Right atrium auricular region (tissue), 2 donors: ENCODE measurements around the gene UMAD1. TPM values are rescaled to one million over a fixed set of nuclear protein-coding genes. Genes with fewer than 3 reads are reported as not detected.

Source experiments
- DNase-seq: peaks from one replicate; pipeline ENCODE4 v3.0.0-alpha.2; 2019; ENCODE audit warnings: low spot score
- H3K27ac ChIP-seq, 2 donors: fragments of 200-600 bp; sonication (generic); 1 replicate in 1 of 2; 2 replicates in 1 of 2; pipeline ENCODE4 v1.5.1; 2016 to 2019
- H3K27me3 ChIP-seq, 2 donors: fragments of 200-600 bp; sonication (generic); one replicate each; pipeline versions ENCODE4 v1.5.1 to v1.6.0; 2017 to 2019
- H3K36me3 ChIP-seq: fragments of 200-600 bp; sonication (generic); one replicate; pipeline ENCODE4 v1.5.1; 2016
- H3K4me1 ChIP-seq, 2 donors: fragments of 200-600 bp; sonication (generic); one replicate each; pipeline versions ENCODE4 v1.5.1 to v1.6.0; 2017 to 2019
- H3K4me3 ChIP-seq, 2 donors: fragments of 200-600 bp; sonication (generic); 1 replicate in 1 of 2; 2 replicates in 1 of 2; pipeline ENCODE4 v1.5.1; 2017 to 2019; ENCODE audit warnings: mild to moderate bottlenecking in 1 of 2, moderate library complexity in 1 of 2
- H3K9me3 ChIP-seq, 2 donors: fragments of 200-600 bp; sonication (generic); one replicate each; pipeline ENCODE4 v1.5.1; 2019
- total RNA-seq, 2 donors: library from RNA; depleted of rRNA; stranded (reverse); fragments of >200 nt; gene quantifications; one replicate each; pipeline ENCODE4 v1.1.0, GENCODE V29; 2016
- TF ChIP-seq, protein P1 (sequence below), 2 donors: fragments of 200-600 bp; sonication (generic); IDR thresholded peaks; one replicate each; pipeline ENCODE4 v1.5.1; 2019; ENCODE audit warnings: antibody characterized with exemption in 2 of 2

The UMAD1 gene
- total RNA-seq, 2 donors from 2014 or later = 9.2 to 17.7 TPM

GRCh38 chr7:7861211-7861633 lies 220.7 kb downstream of the UMAD1 start:
- peaks cover 0 to 7% of the 10 kb centered on the region in 2 donors for H3K4me1 ChIP-seq
- no peaks in the 10 kb centered on the region for H3K27me3 ChIP-seq
- no peak for DNase-seq
- H3K27ac ChIP-seq = no peak overlapping the region
- H3K36me3 ChIP-seq = no peaks in the 10 kb centered on the region
- no peaks in the 10 kb centered on the region for H3K9me3 ChIP-seq
- TF ChIP-seq, protein P1, sequence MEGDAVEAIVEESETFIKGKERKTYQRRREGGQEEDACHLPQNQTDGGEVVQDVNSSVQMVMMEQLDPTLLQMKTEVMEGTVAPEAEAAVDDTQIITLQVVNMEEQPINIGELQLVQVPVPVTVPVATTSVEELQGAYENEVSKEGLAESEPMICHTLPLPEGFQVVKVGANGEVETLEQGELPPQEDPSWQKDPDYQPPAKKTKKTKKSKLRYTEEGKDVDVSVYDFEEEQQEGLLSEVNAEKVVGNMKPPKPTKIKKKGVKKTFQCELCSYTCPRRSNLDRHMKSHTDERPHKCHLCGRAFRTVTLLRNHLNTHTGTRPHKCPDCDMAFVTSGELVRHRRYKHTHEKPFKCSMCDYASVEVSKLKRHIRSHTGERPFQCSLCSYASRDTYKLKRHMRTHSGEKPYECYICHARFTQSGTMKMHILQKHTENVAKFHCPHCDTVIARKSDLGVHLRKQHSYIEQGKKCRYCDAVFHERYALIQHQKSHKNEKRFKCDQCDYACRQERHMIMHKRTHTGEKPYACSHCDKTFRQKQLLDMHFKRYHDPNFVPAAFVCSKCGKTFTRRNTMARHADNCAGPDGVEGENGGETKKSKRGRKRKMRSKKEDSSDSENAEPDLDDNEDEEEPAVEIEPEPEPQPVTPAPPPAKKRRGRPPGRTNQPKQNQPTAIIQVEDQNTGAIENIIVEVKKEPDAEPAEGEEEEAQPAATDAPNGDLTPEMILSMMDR (IDR thresholded peaks at IDR 0.05) = no peak
- no peak overlapping the region for H3K4me3 ChIP-seq

DNA sequence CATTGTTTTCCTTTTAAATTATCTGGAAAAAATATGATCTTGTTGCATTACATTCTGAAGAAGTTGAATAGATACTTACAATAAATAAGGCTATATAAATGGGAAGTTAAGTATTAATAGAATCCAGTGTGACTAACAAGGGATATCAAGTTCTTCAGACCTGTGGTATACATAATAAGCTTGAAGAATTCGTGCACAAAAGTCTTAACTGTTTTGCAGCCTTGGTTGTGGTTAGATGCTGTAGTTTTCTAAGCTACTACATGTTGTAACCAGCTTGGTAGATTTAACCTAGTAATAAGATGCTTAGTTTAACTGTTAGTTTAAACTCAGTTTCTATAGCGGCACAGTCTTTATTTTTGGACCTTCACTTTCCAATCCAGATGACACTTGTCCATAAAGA lies 221.8 kb downstream of the UMAD1 start:
- no peak for DNase-seq
- TF ChIP-seq, protein P1 (IDR thresholded peaks at IDR 0.05) = no peak
- Histone ChIP-seq H3K36me3 (no peaks in the 10 kb centered on the region), H3K9me3 (no peaks in the 10 kb centered on the region), H3K27me3 (no peaks in the 10 kb centered on the region), H3K4me1 (peaks cover 0 to 7% of the 10 kb centered on the region in 2 donors), H3K4me3 (no peak overlapping the region), H3K27ac (no peak overlapping the region)

DNA sequence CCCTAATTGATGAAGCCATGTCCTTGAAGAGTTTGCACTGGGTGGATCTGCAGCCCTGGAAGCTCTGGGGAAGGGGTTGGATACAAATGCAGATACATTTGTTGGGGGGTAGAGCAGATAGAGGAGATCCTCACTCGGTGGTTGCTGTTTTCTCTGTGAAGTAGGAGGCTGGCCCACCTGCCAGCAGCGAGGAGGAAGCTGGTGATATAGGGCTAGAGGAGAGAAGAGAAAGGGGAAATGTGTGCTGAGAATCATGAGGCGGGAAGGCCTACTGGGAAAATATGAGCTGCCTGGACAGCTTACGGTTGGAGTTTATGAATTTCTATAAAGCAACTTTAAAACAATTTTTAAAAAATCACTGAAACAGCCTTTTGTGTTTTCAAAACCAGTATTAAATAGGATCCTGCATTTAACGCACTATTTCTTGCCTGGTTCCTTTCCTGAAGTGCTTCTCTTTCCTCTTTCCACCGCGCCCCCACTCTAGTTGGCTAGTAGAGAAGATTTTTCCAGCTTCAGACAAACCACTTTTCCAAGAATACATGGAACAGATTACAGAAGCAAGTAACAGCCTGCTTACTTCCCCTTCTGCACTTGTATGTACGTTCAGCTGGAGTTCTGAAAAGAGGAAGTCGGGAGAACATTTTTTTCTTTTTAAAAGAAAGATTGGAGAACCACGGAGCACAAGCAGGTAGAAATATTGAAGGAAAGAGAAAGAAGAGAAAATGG lies 227.5 kb downstream of the UMAD1 start:
- Histone ChIP-seq H3K27ac (peak overlapping the region in 1 of 2 donors; percentile 22), H3K9me3 (no peaks in the 10 kb centered on the region), H3K36me3 (no peaks in the 10 kb centered on the region), H3K27me3 (no peaks in the 10 kb centered on the region), H3K4me3 (no peak overlapping the region), H3K4me1 (peaks cover 0 to 26% of the 10 kb centered on the region in 2 donors)
- no peak for DNase-seq
- TF ChIP-seq, protein P1 (IDR thresholded peaks at IDR 0.05) = no peak

- TF ChIP-seq, protein P1 (IDR thresholded peaks at IDR 0.05) = no peak
- peaks cover 0 to 26% of the 10 kb centered on the region in 2 donors for H3K4me1 ChIP-seq
- H3K27ac ChIP-seq = peak overlapping the region in 1 of 2 donors; percentile 22
- H3K9me3 ChIP-seq = no peaks in the 10 kb centered on the region
- H3K4me3 ChIP-seq = no peak overlapping the region
- no peak for DNase-seq
- no peaks in the 10 kb centered on the region for H3K36me3 ChIP-seq
- H3K27me3 ChIP-seq = no peaks in the 10 kb centered on the region
Observed at GRCh38 chr7:7868572-7868899, 228.0 kb downstream of the UMAD1 start.

DNA sequence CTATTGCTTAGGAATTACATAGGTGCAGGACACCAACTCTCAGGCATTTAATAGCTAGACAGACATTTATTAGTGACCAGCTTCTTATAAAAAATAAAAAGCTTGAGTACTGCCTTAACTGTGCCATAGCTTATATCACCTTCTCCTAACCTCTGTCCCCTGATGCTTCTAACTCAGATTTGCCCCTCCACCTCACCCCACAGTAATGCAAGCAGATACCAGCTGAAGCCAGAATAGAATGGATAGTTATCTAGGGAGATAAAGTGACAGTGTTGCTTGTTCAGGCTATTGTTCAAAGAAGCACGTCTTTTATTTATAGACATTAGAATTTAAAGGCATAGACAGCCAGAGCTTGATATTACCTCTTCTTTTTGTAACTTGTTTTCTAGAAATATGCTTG lies 228.5 kb downstream of the UMAD1 start:
- Histone ChIP-seq H3K9me3 (no peaks in the 10 kb centered on the region), H3K27me3 (no peaks in the 10 kb centered on the region), H3K27ac (no peak overlapping the region), H3K36me3 (no peaks in the 10 kb centered on the region), H3K4me3 (no peak overlapping the region), H3K4me1 (peaks cover 0 to 26% of the 10 kb centered on the region in 2 donors)
- TF ChIP-seq, protein P1 (IDR thresholded peaks at IDR 0.05) = no peak
- DNase-seq = no peak

- TF ChIP-seq, protein P1 (IDR thresholded peaks at IDR 0.05) = no peak
- DNase-seq = no peak
- H3K27me3 ChIP-seq = no peaks in the 10 kb centered on the region
- H3K9me3 ChIP-seq = no peaks in the 10 kb centered on the region
- H3K4me3 ChIP-seq = no peak overlapping the region
- peaks cover 0 to 26% of the 10 kb centered on the region in 2 donors for H3K4me1 ChIP-seq
- H3K36me3 ChIP-seq = no peaks in the 10 kb centered on the region
- H3K27ac ChIP-seq = no peak overlapping the region
Observed at GRCh38 chr7:7869651-7870050, 229.1 kb downstream of the UMAD1 start.
